ENCODE measurements around the gene TMEM203. TPM values are rescaled to one million over a fixed set of nuclear protein-coding genes. Genes with fewer than 3 reads are reported as not detected.

Gene TMEM203
- total and polyA plus RNA-seq, 10 of the 15 experiments (the other 5 are each of a cell fraction or from before 2014, with no cell fraction given), result 7.2 to 68.1 (median 33.8) TPM

DNA sequence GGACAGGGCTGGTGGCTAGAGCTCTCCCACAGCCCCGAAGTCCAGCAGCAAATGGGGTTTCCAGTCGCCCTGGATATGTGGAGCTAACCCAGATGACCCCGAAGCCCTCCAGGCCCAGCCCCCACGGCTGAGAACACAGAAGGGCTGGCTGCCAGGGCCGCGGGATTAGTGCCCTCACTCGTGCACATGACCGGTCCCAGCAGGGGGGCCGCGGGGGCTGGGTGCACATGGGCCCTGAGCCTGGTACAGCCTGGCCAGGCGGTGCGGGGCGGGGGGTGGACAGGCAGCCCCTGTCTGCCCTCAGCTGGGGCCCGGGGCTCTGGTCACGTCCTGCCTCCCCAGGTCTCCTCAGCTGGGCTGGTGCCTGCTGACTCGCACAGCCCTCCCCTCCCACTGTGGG, 11.1 kb downstream of the TMEM203 start:
- Histone ChIP-seq H3K79me2 (ENCODE audit: control insufficient read depth, insufficient read depth, low read length) (peaks cover 11% of the 10 kb centered on the region), H3K4me2 (ENCODE audit: control insufficient read depth, insufficient read depth) (no peak overlapping the region), H3K4me1 (ENCODE audit: control insufficient read depth, insufficient read depth, low read length) (peaks cover 9% of the 10 kb centered on the region), H4K20me1 (ENCODE audit: control insufficient read depth, insufficient read depth) (peaks cover 5% of the 10 kb centered on the region; the same call in 1 of the 2 replicates), H3K27me3 (replicated peaks in 1 of 2; ENCODE audit: control insufficient read depth in 2 of 2, insufficient read depth in 2 of 2, low read length in 1 of 2) (no peaks in the 10 kb centered on the region), H2AFZ (ENCODE audit: control insufficient read depth, low read depth, low read length) (no peak overlapping the region), H3K27ac (ENCODE audit: control insufficient read depth, insufficient read depth) (no peak overlapping the region), H3K9me3 (replicated peaks; ENCODE audit: control insufficient read depth, insufficient read depth, low read length) (no peaks in the 10 kb centered on the region), H3K4me3 (no peak overlapping the region), H3K36me3 (ENCODE audit: control insufficient read depth in 2 of 2, insufficient read depth in 2 of 2, low read length in 1 of 2) (peaks cover 0 to 7% of the 10 kb centered on the region in 2 experiments; a peak in 2 of 4 replicates), H3K9ac (ENCODE audit: control insufficient read depth, insufficient read depth, low read length) (no peak overlapping the region)
- ATAC-seq, result no peak
- WGBS (ENCODE audit: insufficient coverage, insufficient replicate concordance, low lambda C conversion rate, missing lambda C conversion rate), result 80% methylated on average over 16 of the region's 16 CpGs
- ChIA-PET CTCF (interaction anchor here (1.1 kb wide), 2 partner anchors 43 to 165 kb away, joined by 3 to 5 read pairs; no protein-coding TSS in a partner anchor), SMC1A (ENCODE audit: uncharacterized antibody, unreplicated experiment) (no interaction called here), RAD21 (ENCODE audit: unreplicated experiment) (no interaction called here), POLR2A (interaction anchor here (2.8 kb wide), 1 partner anchor 30 kb away, joined by 10 read pairs; the partner anchor contains the start of gene CYSRT1)
- DNase-seq (ENCODE audit: low read depth, low spot score), result no peak
- no peak for TF ChIP-seq KAT2A (conservative IDR thresholded peaks at IDR 0.05; ENCODE audit: control insufficient read depth, low read depth, low read length)
- no peak for TF ChIP-seq SPI1 (IDR thresholded peaks at IDR 0.05; ENCODE audit: borderline replicate concordance, insufficient read depth, low read depth, low read length)
- TF ChIP-seq RELB (IDR thresholded peaks at IDR 0.05; ENCODE audit: low read depth), result no peak
- BruUV-seq (replicated peaks), result no TSS peak
- in situ Hi-C loops (cut with MboI) (no loop called here), intact Hi-C loops (cut with micrococcal nuclease; ENCODE audit: unreplicated experiment) (no loop called here)
- no peak for FAIRE-seq

DNA sequence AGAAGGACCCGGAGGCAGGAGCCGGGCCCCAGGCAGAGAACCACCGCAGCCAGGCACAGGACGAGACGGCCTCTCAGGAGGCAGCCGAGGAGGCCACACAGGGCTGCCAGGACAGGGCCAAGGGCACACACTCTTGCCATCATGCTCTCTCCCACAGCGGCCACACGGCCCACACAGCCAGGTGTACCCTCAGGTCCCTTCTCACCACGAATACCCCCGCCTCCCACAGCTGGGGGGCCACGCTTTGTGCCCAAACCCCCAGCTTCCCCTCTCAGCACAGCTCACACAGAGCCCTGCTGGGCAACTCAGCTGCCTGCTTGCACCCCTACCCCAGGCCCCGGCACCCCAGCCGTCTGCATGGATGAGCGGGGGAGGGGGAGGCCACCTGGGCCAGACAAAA, 11.7 kb downstream of the TMEM203 start:
- no peak overlapping the region for H2AFZ ChIP-seq (ENCODE audit: control insufficient read depth, low read depth, low read length)
- CTCF ChIA-PET, result interaction anchor here (1.1 kb wide), 1 partner anchor 43 kb away, joined by 3 read pairs; no protein-coding TSS in a partner anchor
- H3K27ac ChIP-seq (ENCODE audit: control insufficient read depth, insufficient read depth), result no peak overlapping the region
- RAD21 ChIA-PET (ENCODE audit: unreplicated experiment), result no interaction called here
- no peaks in the 10 kb centered on the region for H3K27me3 ChIP-seq (replicated peaks in 1 of 2; ENCODE audit: control insufficient read depth in 2 of 2, insufficient read depth in 2 of 2, low read length in 1 of 2)
- H3K9me3 ChIP-seq (replicated peaks; ENCODE audit: control insufficient read depth, insufficient read depth, low read length), result no peaks in the 10 kb centered on the region
- WGBS (ENCODE audit: insufficient coverage, insufficient replicate concordance, low lambda C conversion rate, missing lambda C conversion rate), result 79% methylated on average over 11 of the region's 14 CpGs
- ATAC-seq (no peak), DNase-seq (ENCODE audit: low read depth, low spot score) (no peak), FAIRE-seq (no peak)
- SMC1A ChIA-PET (ENCODE audit: uncharacterized antibody, unreplicated experiment), result no interaction called here
- in situ Hi-C loops (cut with MboI), result no loop called here
- POLR2A ChIA-PET, result interaction anchor here (1.9 to 2.8 kb wide), 2 partner anchors 30 to 64 kb away, joined by 5 to 10 read pairs; partner anchors contain the start of gene CYSRT1
- H3K9ac ChIP-seq (ENCODE audit: control insufficient read depth, insufficient read depth, low read length), result no peak overlapping the region
- peaks cover 14% of the 10 kb centered on the region for H3K79me2 ChIP-seq (ENCODE audit: control insufficient read depth, insufficient read depth, low read length)
- H3K4me1 ChIP-seq (ENCODE audit: control insufficient read depth, insufficient read depth, low read length), result peaks cover 7% of the 10 kb centered on the region
- no TSS peak for BruUV-seq (replicated peaks)
- H3K4me3 ChIP-seq, result no peak overlapping the region
- H3K4me2 ChIP-seq (ENCODE audit: control insufficient read depth, insufficient read depth), result no peak overlapping the region
- peaks cover 0 to 7% of the 10 kb centered on the region in 2 experiments; a peak in 2 of 4 replicates for H3K36me3 ChIP-seq (ENCODE audit: control insufficient read depth in 2 of 2, insufficient read depth in 2 of 2, low read length in 1 of 2)
- peaks cover 7% of the 10 kb centered on the region; the same call in 1 of the 2 replicates for H4K20me1 ChIP-seq (ENCODE audit: control insufficient read depth, insufficient read depth)
- intact Hi-C loops (cut with micrococcal nuclease; ENCODE audit: unreplicated experiment), result no loop called here
- TF ChIP-seq SUPT20H (IDR thresholded peaks at IDR 0.05; ENCODE audit: borderline replicate concordance, control insufficient read depth, low read depth, low read length), result no peak
- TF ChIP-seq EZH2 (IDR thresholded peaks at IDR 0.05; ENCODE audit: borderline replicate concordance, control insufficient read depth, low read depth, low read length), result no peak
- TF ChIP-seq MEF2B (IDR thresholded peaks at IDR 0.05; ENCODE audit: partially characterized antibody, poor library complexity, severe bottlenecking), result no peak
- no peak for TF ChIP-seq NFXL1 (IDR thresholded peaks at IDR 0.05; ENCODE audit: borderline replicate concordance)
- no peak for TF ChIP-seq NBN (IDR thresholded peaks at IDR 0.05)
- TF ChIP-seq ZSCAN29 (IDR thresholded peaks at IDR 0.05), result no peak
- TF ChIP-seq SP1 (IDR thresholded peaks at IDR 0.05; ENCODE audit: low read depth, low read length), result no peak
- TF ChIP-seq, protein P1, sequence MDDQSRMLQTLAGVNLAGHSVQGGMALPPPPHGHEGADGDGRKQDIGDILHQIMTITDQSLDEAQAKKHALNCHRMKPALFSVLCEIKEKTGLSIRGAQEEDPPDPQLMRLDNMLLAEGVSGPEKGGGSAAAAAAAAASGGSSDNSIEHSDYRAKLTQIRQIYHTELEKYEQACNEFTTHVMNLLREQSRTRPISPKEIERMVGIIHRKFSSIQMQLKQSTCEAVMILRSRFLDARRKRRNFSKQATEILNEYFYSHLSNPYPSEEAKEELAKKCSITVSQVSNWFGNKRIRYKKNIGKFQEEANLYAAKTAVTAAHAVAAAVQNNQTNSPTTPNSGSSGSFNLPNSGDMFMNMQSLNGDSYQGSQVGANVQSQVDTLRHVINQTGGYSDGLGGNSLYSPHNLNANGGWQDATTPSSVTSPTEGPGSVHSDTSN (IDR thresholded peaks at IDR 0.05; ENCODE audit: insufficient replicate concordance, low read depth, low read length), result no peak
- TF ChIP-seq, protein P2, sequence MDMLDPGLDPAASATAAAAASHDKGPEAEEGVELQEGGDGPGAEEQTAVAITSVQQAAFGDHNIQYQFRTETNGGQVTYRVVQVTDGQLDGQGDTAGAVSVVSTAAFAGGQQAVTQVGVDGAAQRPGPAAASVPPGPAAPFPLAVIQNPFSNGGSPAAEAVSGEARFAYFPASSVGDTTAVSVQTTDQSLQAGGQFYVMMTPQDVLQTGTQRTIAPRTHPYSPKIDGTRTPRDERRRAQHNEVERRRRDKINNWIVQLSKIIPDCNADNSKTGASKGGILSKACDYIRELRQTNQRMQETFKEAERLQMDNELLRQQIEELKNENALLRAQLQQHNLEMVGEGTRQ (IDR thresholded peaks at IDR 0.05; ENCODE audit: borderline replicate concordance, low read depth, low read length), result no peak
- TF ChIP-seq RFX5 (IDR thresholded peaks at IDR 0.05; ENCODE audit: low read depth, low read length), result no peak
- TF ChIP-seq TBL1XR1 (IDR thresholded peaks at IDR 0.05; ENCODE audit: low read depth, low read length), result no peak
- no peak for TF ChIP-seq POLR2A (IDR thresholded peaks at IDR 0.05; ENCODE audit: low read depth, low read length)

All from GM12878 (cell line).